NCI-H1048 (cell line): ENCODE measurements around the gene EXOC5.

ENCODE experiments used
- DNase-seq: peaks from one replicate; lab custom pipeline; 2025; lab: John Stamatoyannopoulos, UW

Gene EXOC5

DNA sequence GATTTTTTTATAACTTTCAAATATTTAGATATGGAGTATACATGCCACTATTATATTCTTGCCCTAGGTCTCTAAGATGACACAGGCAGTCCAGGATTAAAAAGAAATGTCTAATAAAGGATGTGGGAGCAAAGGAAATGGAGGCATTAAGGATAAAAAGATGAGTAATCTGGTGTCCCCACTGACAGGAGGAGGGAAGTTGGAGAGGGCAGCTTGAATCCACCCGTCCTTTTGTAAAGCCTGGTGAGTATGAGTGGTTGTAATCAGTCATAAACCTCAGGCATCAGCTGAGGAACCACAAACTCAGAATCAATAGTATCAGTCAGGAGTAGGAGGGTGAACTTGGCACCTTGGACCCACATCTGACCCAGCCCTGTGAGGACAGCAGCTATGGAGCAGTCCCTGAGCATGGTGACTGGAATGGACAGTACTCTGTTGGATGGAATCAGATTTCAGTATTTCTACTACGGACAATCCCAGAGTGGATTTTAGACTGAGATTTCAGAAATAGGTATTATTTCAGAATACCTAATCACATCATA, 100.5 kb downstream of the EXOC5 start:
- DNase-seq, result no peak

GRCh38 chr14:57161583-57162234, 107.0 kb downstream of the EXOC5 start:
- no peak for DNase-seq

DNA sequence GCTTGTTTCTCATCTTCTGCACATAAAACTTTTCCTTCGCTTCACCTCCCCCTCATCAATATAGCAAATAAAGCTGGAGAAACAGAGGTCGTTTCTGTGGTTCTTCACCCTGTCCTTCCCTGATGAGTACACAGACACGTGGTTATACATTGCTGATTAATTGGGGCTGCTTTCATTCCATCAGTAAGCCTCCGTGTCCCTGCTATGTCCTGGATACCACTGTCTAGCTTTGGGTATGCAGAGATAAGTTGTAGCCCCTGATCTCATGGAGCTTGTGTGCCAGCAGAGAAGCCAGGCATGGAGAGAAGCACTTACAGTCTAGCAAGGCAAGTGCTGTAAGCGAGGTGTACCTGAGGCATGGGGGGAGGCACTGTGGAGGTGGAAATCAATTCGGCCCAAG, 108.4 kb downstream of the EXOC5 start:
- DNase-seq, result no peak

DNA sequence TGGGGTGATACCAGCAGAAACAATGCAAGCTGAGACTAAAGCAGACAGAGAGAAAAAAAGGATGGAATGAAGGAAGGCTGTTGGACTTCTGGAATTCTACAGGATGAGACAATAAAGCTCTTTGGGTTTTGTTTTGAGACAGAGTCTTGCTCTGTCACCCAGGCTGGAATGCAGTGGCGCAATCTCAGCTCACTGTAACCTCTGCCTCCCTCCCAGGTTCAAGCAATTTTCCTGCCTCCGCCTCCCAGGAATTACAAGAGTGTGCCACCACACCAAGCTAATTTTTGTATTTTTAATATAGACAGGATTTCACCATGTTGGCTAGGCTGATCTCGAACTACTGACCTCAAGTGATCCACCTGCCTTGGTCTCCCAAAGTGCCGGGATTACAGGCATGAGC, 115.4 kb downstream of the EXOC5 start:
- no peak for DNase-seq
